ENCODE measurements around the gene SIDT1. TPM values are rescaled to one million over a fixed set of nuclear protein-coding genes. Genes with fewer than 3 reads are reported as not detected.

SIDT1 gene
- total RNA-seq, 4 donors from 2014 or later, result 0.13 to 2.7 (median 0.99) TPM

DNA sequence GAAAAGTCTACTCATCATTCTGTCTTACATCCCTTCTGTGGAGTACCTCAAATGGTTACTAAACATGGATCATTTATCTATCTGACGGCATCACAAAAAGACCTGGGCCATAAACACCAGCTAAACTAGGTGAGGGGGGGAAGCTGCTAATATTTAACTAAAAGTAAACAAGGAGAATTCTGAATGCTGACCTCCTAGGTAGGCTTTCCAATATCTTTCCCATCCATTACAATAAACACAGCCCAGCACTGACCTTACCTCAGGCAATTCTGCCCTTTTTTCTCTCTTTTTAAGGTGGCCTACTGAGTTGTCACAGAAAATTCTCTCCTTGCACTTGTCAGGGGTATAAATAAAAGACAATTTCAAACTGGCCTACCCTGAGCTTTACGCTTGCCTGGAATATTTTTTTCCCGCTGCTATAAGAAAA is 131.0 kb downstream of the SIDT1 start:
- TF ChIP-seq CTCF (IDR thresholded peaks at IDR 0.05) (no peak), POLR2A (IDR thresholded peaks at IDR 0.05) (no peak)
- no peak for DNase-seq (ENCODE audit: low spot score in 2 of 2)
- H3K4me3 ChIP-seq (ENCODE audit: low read depth, poor library complexity, severe bottlenecking), result no peak overlapping the region
- intact Hi-C loops (cut with DNase I; ENCODE audit: low total_unique reads), result no loop called here
- WGBS, 2 donors, result 97 to 98% methylated on average over 3 of the region's 3 CpGs

DNA sequence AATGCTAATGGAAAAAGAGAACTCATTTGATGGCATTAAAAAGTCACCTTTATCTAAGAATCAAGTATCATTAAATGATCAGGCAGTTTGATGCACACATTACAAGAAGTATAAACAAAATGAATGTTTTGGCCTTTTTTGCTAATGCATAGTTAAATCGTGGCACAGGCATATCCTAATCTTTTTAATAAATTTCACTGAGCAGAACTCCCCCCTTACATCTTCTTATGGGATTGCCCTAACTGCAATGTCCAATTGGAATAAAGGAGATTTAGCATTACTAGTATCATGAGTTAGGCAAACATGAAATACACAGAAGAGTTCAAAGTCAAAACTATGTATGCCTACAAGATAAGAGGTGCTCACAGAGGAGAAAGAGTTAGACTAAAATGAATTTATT is 131.4 kb downstream of the SIDT1 start:
- intact Hi-C loops (cut with DNase I; ENCODE audit: low total_unique reads), result no loop called here
- 77 to 85% methylated on average over 1 of the region's 1 CpG for WGBS, 2 donors
- H3K4me3 ChIP-seq (ENCODE audit: low read depth, poor library complexity, severe bottlenecking), result no peak overlapping the region
- TF ChIP-seq POLR2A (IDR thresholded peaks at IDR 0.05), result no peak
- TF ChIP-seq CTCF (IDR thresholded peaks at IDR 0.05), result no peak
- DNase-seq (ENCODE audit: low spot score in 2 of 2), result no peak

DNA sequence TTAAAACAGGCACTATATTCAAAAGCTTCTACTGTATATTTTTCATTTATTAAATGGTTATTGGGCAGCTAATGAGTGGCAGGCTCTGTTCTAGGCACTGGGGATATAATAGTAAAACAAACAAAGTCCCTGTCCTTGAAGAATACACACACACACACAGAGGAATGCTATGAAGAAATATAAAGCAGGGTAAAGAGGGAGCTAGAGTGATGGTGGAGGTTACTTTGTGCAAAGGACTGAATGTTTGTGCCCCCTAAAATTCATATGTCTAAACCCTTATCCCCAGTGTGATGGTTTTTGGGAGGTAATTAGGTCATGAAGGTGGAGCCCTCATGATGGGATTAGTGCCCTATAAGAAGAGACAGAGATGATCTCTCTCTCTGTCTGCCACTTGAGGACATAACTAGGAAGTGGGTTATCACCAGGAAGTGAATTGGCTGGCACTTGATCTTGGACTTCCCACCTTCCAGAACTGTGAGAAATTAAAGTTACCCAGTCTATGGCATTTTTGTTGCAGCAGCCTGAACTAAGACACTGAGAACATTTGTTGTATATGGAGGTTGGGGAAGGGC is 132.3 kb downstream of the SIDT1 start:
- TF ChIP-seq POLR2A (IDR thresholded peaks at IDR 0.05) (no peak), CTCF (IDR thresholded peaks at IDR 0.05) (no peak)
- DNase-seq (ENCODE audit: low spot score in 2 of 2), result no peak
- intact Hi-C loops (cut with DNase I; ENCODE audit: low total_unique reads), result no loop called here
- H3K4me3 ChIP-seq (ENCODE audit: low read depth, poor library complexity, severe bottlenecking), result no peak overlapping the region

- no peak for TF ChIP-seq POLR2A (IDR thresholded peaks at IDR 0.05)
- TF ChIP-seq CTCF (IDR thresholded peaks at IDR 0.05), result no peak
- DNase-seq (ENCODE audit: low spot score in 2 of 2), result no peak
- 46 to 64% methylated on average over 4 of the region's 4 CpGs for whole genome bisulfite sequencing, 2 donors
- intact Hi-C loops (cut with DNase I; ENCODE audit: low total_unique reads), result no loop called here
- H3K4me3 ChIP-seq (ENCODE audit: low read depth, poor library complexity, severe bottlenecking), result no peak overlapping the region
These were observed 135.7 kb downstream of the SIDT1 start for GRCh38 chr3:113668015-113668414.

DNA sequence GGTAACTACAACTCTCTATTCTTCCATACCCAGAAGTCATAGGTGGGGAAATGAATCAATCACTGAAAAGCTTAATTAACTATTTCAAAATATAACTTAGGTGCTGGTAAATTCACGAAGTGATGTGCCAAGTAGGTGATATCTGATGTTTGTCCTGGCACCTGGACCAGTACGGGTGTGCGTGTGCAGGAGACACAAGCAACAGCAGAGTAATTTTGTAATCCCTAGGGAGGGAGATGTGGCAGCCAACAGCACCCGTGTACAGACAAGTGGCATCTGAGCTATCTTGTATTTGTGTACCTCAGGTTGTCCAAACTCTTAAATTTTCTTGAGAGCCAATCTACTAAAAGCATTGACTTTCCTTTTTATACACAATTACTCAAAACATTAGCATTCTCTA is 141.2 kb downstream of the SIDT1 start:
- DNase-seq (ENCODE audit: low spot score in 2 of 2), result no peak

More for the DNA sequence above, 141.2 kb downstream of the SIDT1 start:
- intact Hi-C loops (cut with DNase I; ENCODE audit: low total_unique reads), result no loop called here
- WGBS, 2 donors, result 49 to 53% methylated on average over 4 of the region's 4 CpGs
- TF ChIP-seq CTCF (IDR thresholded peaks at IDR 0.05) (no peak), POLR2A (IDR thresholded peaks at IDR 0.05) (no peak)
- H3K4me3 ChIP-seq (ENCODE audit: low read depth, poor library complexity, severe bottlenecking), result no peak overlapping the region
